K562 (cell line): ENCODE measurements around the gene TYROBP. TPM values are rescaled to one million over a fixed set of nuclear protein-coding genes. Genes with fewer than 3 reads are reported as not detected.

Source experiments
- ATAC-seq: fragments of 200-7000 bp; cut with Tn5 transposase; 3 replicates; pipeline ENCODE4 v1.9.1; 2020; ENCODE audit warnings: moderate library complexity
- BruUV-seq: library from RNA; stranded (reverse); fragments of 400-500 nt; replicated peaks from 2 replicates; lab custom pipeline; 2021; lab: Mats Ljungman, UMichigan
- CTCF ChIA-PET: fragments of 300-600 bp; formaldehyde crosslinking; extraction: SDS; loops from one replicate; lab custom pipeline; 2021; ENCODE audit warnings: low intra/inter-chr PET ratio; lab: Yijun Ruan, JAX
- POLR2A ChIA-PET: fragments of 300-600, 350-650 bp; sonication (Branson Sonifier 250); formaldehyde crosslinking; extraction: SDS; loops from one replicate; lab custom pipeline; 2021; ENCODE audit warnings: antibody characterized with exemption, inconsistent platforms; lab: Yijun Ruan, JAX
- DNase-seq, 4 experiments: peaks; one replicate each; pipeline versions ENCODE4 v3.0.0 to v3.0.0-alpha.2; 2011 to 2018; ENCODE audit warnings: low spot score in 3 of 4, mixed read lengths in 3 of 4; ENCODE audit errors: extremely low read depth in 1 of 4
- FAIRE-seq: peaks from 2 replicates; lab custom pipeline; 2011; peaks lifted over from hg19 to GRCh38; lab: Jason Lieb, UNC
- H2AFZ ChIP-seq: 2 replicates; pipeline ENCODE4 v1.6.0; 2011; ENCODE audit warnings: low read depth, low read length, control low read depth, inconsistent platforms
- H3K27ac ChIP-seq: fragments of 200-600 bp; 3 replicates; pipeline ENCODE4 v1.8.0; 2011; ENCODE audit warnings: low read depth, mild to moderate bottlenecking, control low read depth, inconsistent platforms, low read length, moderate library complexity, mixed read lengths; ENCODE audit errors: extremely low read depth
- H3K27me3 ChIP-seq, 2 experiments: fragments of 300-600 bp in 1 of 2; 2 replicates in 1 of 2; 3 replicates in 1 of 2; pipeline versions ENCODE4 v1.6.0 to v1.8.0; 2011; ENCODE audit warnings: inconsistent platforms in 2 of 2, low read length in 2 of 2, mild to moderate bottlenecking in 1 of 2, mixed read lengths in 1 of 2, moderate library complexity in 1 of 2; ENCODE audit not compliant: control insufficient read depth in 2 of 2, insufficient read depth in 2 of 2
- H3K36me3 ChIP-seq: fragments of 300-600 bp; 3 replicates; pipeline ENCODE4 v1.8.0; 2011; ENCODE audit warnings: mild to moderate bottlenecking, low read length, inconsistent platforms; ENCODE audit not compliant: control insufficient read depth, insufficient read depth
- H3K4me1 ChIP-seq, 2 experiments: fragments of 200-600 bp in 1 of 2; replicated peaks in 1 of 2; 2 replicates in 1 of 2; 3 replicates in 1 of 2; pipeline versions ENCODE4 v1.5.1 to v1.8.0; 2011; ENCODE audit warnings: inconsistent platforms in 2 of 2, low read length in 2 of 2, mild to moderate bottlenecking in 1 of 2, mixed read lengths in 1 of 2, moderate library complexity in 1 of 2; ENCODE audit not compliant: control insufficient read depth in 2 of 2, insufficient read depth in 2 of 2
- H3K4me2 ChIP-seq: 2 replicates; pipeline ENCODE4 v1.6.1; 2011; ENCODE audit warnings: low read length, control low read depth, inconsistent platforms, mixed read lengths; ENCODE audit not compliant: insufficient read depth
- H3K4me3 ChIP-seq: fragments of 200-600 bp; sonication (generic), shearing (Covaris generic); 2 replicates; pipeline ENCODE4 v1.5.1; 2016; ENCODE audit warnings: control low read depth, inconsistent platforms
- H3K79me2 ChIP-seq: fragments of 200-600 bp; 3 replicates; pipeline ENCODE4 v1.8.0; 2011; ENCODE audit warnings: low read length, inconsistent platforms; ENCODE audit not compliant: control insufficient read depth, insufficient read depth
- H3K9ac ChIP-seq, 2 experiments: 2 replicates each; pipeline versions ENCODE4 v1.6.0 to v1.6.1; 2011; ENCODE audit warnings: low read depth in 2 of 2, low read length in 2 of 2, control low read depth in 1 of 2, inconsistent platforms in 1 of 2, mild to moderate bottlenecking in 1 of 2, mixed read lengths in 1 of 2; ENCODE audit not compliant: insufficient read depth in 1 of 2
- H3K9me1 ChIP-seq: one replicate; pipeline ENCODE4 v1.6.0; 2011; ENCODE audit warnings: inconsistent platforms, mild to moderate bottlenecking, low read length, moderate library complexity; ENCODE audit not compliant: control insufficient read depth, insufficient read depth
- H3K9me3 ChIP-seq: replicated peaks from 2 replicates; pipeline ENCODE4 v1.5.1; 2011; ENCODE audit warnings: low read depth, low read length, inconsistent platforms; ENCODE audit not compliant: control insufficient read depth, insufficient read depth
- H4K20me1 ChIP-seq: replicated peaks from 2 replicates; pipeline ENCODE4 v1.6.1; 2011; ENCODE audit warnings: low read length, inconsistent platforms, mixed read lengths; ENCODE audit not compliant: control insufficient read depth, insufficient read depth
- ARNT ChIP-seq, 2 experiments: fragments of 450-650 bp; IDR thresholded peaks; 2 replicates each; pipeline ENCODE4 v1.6.1; 2016; ENCODE audit warnings: mild to moderate bottlenecking in 1 of 2
- CEBPB ChIP-seq: fragments of 450-650 bp; IDR thresholded peaks from 2 replicates; pipeline ENCODE4 v1.6.1; 2016; ENCODE audit warnings: missing genetic modification characterization, missing compliant biosample characterization
- ELK1 ChIP-seq: sonication (generic); formaldehyde crosslinking; IDR thresholded peaks from 2 replicates; pipeline ENCODE4 v1.8.1; 2022; ENCODE audit warnings: missing genetic modification reagents
- PHTF2 ChIP-seq: fragments of 250-450 bp; sonication (Bioruptor Pico); IDR thresholded peaks from 2 replicates; pipeline ENCODE4 v1.5.0; 2021; ENCODE audit warnings: mild to moderate bottlenecking
- ZFPM2 ChIP-seq: fragments of 250-450 bp; sonication (Bioruptor Pico); IDR thresholded peaks from 2 replicates; pipeline ENCODE4 v1.5.1; 2022; ENCODE audit warnings: mild to moderate bottlenecking
- ZNF431 ChIP-seq: sonication (generic); formaldehyde crosslinking; IDR thresholded peaks from 2 replicates; pipeline ENCODE4 v1.8.0; 2022; ENCODE audit warnings: mild to moderate bottlenecking, missing genetic modification reagents
- WGBS: fragments of 100-300 bp; shearing (Covaris generic); methylation state at CpG from one replicate; pipeline ENCODE4 v1.1.6; 2016; ENCODE audit warnings: low coverage, mixed read lengths; ENCODE audit not compliant: insufficient coverage; ENCODE audit errors: missing lambda C conversion rate; 5-methylcytosine and 5-hydroxymethylcytosine counted together
- in situ Hi-C: fragments of 300-500 bp; cut with MboI; formaldehyde crosslinking; loops from 4 replicates; pipeline ENCODE4 v1.15.0; 2018; ENCODE audit warnings: inconsistent platforms, mixed read lengths
- intact Hi-C: fragments of 100-400 bp; cut with micrococcal nuclease; formaldehyde crosslinking; loops from 2 replicates; pipeline ENCODE4 v1.14.2; 2022
- polyA plus RNA-seq, 8 experiments: library from polyadenylated mRNA; depleted of rRNA in 4 of 8; stranded (reverse) in 5 of 8; unstranded in 3 of 8; fragments of >200 nt; fragmentation: Nextera tagmentation in 2 of 8; fragmentation: Illumina TruSeq in 1 of 8; extraction: Ambion mirVana in 2 of 8; extraction: Trizol in 1 of 8; gene quantifications; 2 replicates each; pipeline versions ENCODE4 v1.2.1 to v1.2.3, GENCODE V29; 2011 to 2014; ENCODE audit warnings: inconsistent platforms in 1 of 8, missing spikeins in 1 of 8
- total RNA-seq, 7 experiments: library from RNA; depleted of rRNA in 6 of 7; stranded (reverse); fragments of >200 nt in 6 of 7; fragmentation: Illumina TruSeq in 2 of 7; extraction: Trizol in 2 of 7; gene quantifications; 2 replicates each; pipeline versions ENCODE4 v1.2.1 to v1.2.3, GENCODE V29; 2011 to 2021; ENCODE audit warnings: low replicate concordance in 1 of 7
- TF ChIP-seq, protein P1 (sequence below): fragments of 450-650 bp; formaldehyde crosslinking; IDR thresholded peaks from 2 replicates; pipeline ENCODE4 v1.4.0; 2022; ENCODE audit warnings: mild to moderate bottlenecking, moderate library complexity
- TF ChIP-seq, protein P2 (sequence below): sonication (generic); formaldehyde crosslinking; IDR thresholded peaks from 2 replicates; pipeline ENCODE4 v1.8.1; 2023; ENCODE audit warnings: missing genetic modification reagents, mild to moderate bottlenecking, borderline replicate concordance

TYROBP gene
- total and polyA plus RNA-seq, 9 of the 15 experiments (the other 6 are each of a cell fraction or from before 2014, with no cell fraction given) = 0.72 to 8.2 (median 2.4) TPM

DNA sequence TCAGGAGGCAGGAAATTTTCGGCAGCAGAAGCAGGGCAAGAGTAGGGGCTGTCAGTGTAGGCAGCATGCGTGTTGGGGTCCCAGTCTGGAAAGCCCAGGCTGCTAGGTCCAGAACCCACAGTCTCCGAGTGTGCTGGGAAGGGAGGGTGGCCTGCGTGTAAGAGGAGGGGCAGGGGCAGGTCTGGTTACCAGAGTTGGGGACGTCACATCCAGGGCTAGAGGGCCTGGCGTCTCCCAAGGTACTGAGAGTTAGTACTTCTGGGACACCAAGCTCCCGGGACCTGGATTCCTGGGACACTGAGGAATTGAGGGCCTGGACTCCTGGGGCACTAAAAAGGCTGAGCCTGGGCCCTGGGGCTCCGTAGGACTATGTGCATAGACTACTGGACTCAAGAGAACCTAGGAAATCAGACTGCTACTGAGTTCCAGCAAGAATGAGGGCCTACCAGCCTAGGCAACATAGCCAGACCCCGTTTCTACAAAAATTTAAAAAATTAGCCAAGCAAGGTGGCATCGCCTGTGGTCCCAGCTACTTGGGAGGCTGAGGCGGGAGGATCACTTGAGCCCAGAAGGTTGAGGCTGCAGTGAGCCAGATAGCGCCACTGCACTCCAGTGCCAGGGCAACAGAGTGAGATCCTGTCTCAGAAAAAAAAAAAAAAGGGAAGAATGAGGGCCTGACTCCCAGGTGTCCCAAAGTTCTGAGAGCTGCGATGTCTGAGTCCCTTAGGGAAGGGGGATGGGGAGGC is 10.2 kb downstream of the TYROBP start:
- ATAC-seq (no peak), DNase-seq (no peak), FAIRE-seq (no peak)
- Histone ChIP-seq H2AFZ (no peak overlapping the region), H3K9me3 (no peaks in the 10 kb centered on the region), H3K27me3 (no peaks in the 10 kb centered on the region), H4K20me1 (no peaks in the 10 kb centered on the region), H3K9ac (no peak overlapping the region), H3K36me3 (peaks cover 39% of the 10 kb centered on the region; the same call in 2 of the 3 replicates), H3K79me2 (peaks cover 19% of the 10 kb centered on the region; the same call in 2 of the 3 replicates), H3K4me1 (peaks cover 10 to 29% of the 10 kb centered on the region in 2 experiments; a peak in 4 of 5 replicates), H3K9me1 (no peaks in the 10 kb centered on the region), H3K4me2 (no peak overlapping the region), H3K27ac (no peak overlapping the region), H3K4me3 (no peak overlapping the region)
- TF ChIP-seq CEBPB (tag) (no peak), PHTF2 (CRISPR knock-in tag) (no peak), ZFPM2 (CRISPR knock-in tag) (no peak), ZNF431 (no peak)
- no TSS peak for BruUV-seq
- in situ Hi-C loops (no loop called here), intact Hi-C loops (no loop called here)
- CTCF ChIA-PET = no interaction called here
- 92% methylated on average over 12 of the region's 13 CpGs for WGBS
- POLR2A ChIA-PET = no interaction called here

- ChIA-PET POLR2A (no interaction called here), CTCF (no interaction called here)
- Histone ChIP-seq H3K27me3 (no peaks in the 10 kb centered on the region), H4K20me1 (no peaks in the 10 kb centered on the region), H2AFZ (no peak overlapping the region), H3K9me1 (no peaks in the 10 kb centered on the region), H3K4me2 (no peak overlapping the region), H3K9me3 (no peaks in the 10 kb centered on the region), H3K4me3 (no peak overlapping the region), H3K36me3 (peaks cover 39% of the 10 kb centered on the region; the same call in 2 of the 3 replicates), H3K9ac (no peak overlapping the region), H3K79me2 (peaks cover 19% of the 10 kb centered on the region; the same call in 2 of the 3 replicates), H3K27ac (no peak overlapping the region), H3K4me1 (peaks cover 0 to 29% of the 10 kb centered on the region in 2 experiments; a peak in 2 of 5 replicates)
- in situ Hi-C loops (no loop called here), intact Hi-C loops (no loop called here)
- WGBS = 96% methylated on average over 13 of the region's 13 CpGs
- ATAC-seq (no peak), DNase-seq (no peak), FAIRE-seq (no peak)
- no TSS peak for BruUV-seq
- TF ChIP-seq ELK1 (CRISPR knock-in tag) (no peak), ARNT (IDR thresholded peaks at IDR 0.05) (no peak)
- TF ChIP-seq, protein P1, sequence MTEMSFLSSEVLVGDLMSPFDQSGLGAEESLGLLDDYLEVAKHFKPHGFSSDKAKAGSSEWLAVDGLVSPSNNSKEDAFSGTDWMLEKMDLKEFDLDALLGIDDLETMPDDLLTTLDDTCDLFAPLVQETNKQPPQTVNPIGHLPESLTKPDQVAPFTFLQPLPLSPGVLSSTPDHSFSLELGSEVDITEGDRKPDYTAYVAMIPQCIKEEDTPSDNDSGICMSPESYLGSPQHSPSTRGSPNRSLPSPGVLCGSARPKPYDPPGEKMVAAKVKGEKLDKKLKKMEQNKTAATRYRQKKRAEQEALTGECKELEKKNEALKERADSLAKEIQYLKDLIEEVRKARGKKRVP (CRISPR knock-in tag) = no peak
- TF ChIP-seq, protein P2, sequence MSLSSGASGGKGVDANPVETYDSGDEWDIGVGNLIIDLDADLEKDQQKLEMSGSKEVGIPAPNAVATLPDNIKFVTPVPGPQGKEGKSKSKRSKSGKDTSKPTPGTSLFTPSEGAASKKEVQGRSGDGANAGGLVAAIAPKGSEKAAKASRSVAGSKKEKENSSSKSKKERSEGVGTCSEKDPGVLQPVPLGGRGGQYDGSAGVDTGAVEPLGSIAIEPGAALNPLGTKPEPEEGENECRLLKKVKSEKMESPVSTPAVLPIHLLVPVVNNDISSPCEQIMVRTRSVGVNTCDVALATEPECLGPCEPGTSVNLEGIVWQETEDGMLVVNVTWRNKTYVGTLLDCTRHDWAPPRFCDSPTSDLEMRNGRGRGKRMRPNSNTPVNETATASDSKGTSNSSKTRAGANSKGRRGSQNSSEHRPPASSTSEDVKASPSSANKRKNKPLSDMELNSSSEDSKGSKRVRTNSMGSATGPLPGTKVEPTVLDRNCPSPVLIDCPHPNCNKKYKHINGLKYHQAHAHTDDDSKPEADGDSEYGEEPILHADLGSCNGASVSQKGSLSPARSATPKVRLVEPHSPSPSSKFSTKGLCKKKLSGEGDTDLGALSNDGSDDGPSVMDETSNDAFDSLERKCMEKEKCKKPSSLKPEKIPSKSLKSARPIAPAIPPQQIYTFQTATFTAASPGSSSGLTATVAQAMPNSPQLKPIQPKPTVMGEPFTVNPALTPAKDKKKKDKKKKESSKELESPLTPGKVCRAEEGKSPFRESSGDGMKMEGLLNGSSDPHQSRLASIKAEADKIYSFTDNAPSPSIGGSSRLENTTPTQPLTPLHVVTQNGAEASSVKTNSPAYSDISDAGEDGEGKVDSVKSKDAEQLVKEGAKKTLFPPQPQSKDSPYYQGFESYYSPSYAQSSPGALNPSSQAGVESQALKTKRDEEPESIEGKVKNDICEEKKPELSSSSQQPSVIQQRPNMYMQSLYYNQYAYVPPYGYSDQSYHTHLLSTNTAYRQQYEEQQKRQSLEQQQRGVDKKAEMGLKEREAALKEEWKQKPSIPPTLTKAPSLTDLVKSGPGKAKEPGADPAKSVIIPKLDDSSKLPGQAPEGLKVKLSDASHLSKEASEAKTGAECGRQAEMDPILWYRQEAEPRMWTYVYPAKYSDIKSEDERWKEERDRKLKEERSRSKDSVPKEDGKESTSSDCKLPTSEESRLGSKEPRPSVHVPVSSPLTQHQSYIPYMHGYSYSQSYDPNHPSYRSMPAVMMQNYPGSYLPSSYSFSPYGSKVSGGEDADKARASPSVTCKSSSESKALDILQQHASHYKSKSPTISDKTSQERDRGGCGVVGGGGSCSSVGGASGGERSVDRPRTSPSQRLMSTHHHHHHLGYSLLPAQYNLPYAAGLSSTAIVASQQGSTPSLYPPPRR (CRISPR knock-in tag) = no peak
Observed at GRCh38 chr19:35896643-35897040, 11.5 kb downstream of the TYROBP start.
